Stimulated activated CD4-positive, alpha-beta T cell treated with anti-CD3 and anti-CD28 coated beads, Interleukin-12 subunit alpha, Interleukin-12 subunit beta, amount 100 ng/mL, for 48 hours (primary cell): ENCODE measurements around the gene GOLIM4.
"Not testable (repeated sequence)": the region's sequence is repeated elsewhere in the genome, so short reads cannot be mapped to it uniquely, and the experiment has no call there.

Experiments used
- DNase-seq, 3 donors: peaks; one replicate each; pipeline ENCODE4 v3.0.0-alpha.2; 2020; ENCODE audit warnings: low read depth in 2 of 3, low spot score in 1 of 3

GOLIM4 gene

GRCh38 chr3:168049367-168049974 lies 46.3 kb downstream of the GOLIM4 start:
- no peak for DNase-seq

- no peak for DNase-seq
Measured at GRCh38 chr3:168048414-168049330, 47.1 kb downstream of the GOLIM4 start.

GRCh38 chr3:168047936-168048335 lies 47.8 kb downstream of the GOLIM4 start:
- no peak for DNase-seq

GRCh38 chr3:168047190-168047795 lies 48.4 kb downstream of the GOLIM4 start:
- no peak for DNase-seq

GRCh38 chr3:168044049-168044448 lies 51.7 kb downstream of the GOLIM4 start:
- DNase-seq: no peak

- DNase-seq: no peak
Measured at GRCh38 chr3:168040607-168041208, 55.0 kb downstream of the GOLIM4 start.

GRCh38 chr3:168037020-168037419 lies 58.7 kb downstream of the GOLIM4 start:
- no peak for DNase-seq

GRCh38 chr3:168036619-168037018 lies 59.1 kb downstream of the GOLIM4 start:
- DNase-seq: no peak

- no peak for DNase-seq
Measured at GRCh38 chr3:168034152-168034928, 61.4 kb downstream of the GOLIM4 start.

- DNase-seq: no peak
Measured at GRCh38 chr3:168030577-168030976, 65.1 kb downstream of the GOLIM4 start.

GRCh38 chr3:168029705-168030104 lies 66.0 kb downstream of the GOLIM4 start:
- no peak for DNase-seq

- DNase-seq: no peak
Measured at GRCh38 chr3:168028086-168028485, 67.6 kb downstream of the GOLIM4 start.

GRCh38 chr3:168026764-168027163 lies 69.0 kb downstream of the GOLIM4 start:
- no peak for DNase-seq

GRCh38 chr3:168025076-168025475 lies 70.6 kb downstream of the GOLIM4 start:
- DNase-seq: no peak

- no peak for DNase-seq
Measured at GRCh38 chr3:168024537-168024941, 71.2 kb downstream of the GOLIM4 start.

GRCh38 chr3:168021737-168022450 lies 73.8 kb downstream of the GOLIM4 start:
- no peak for DNase-seq

- DNase-seq: not testable (repeated sequence)
Measured at GRCh38 chr3:168011280-168011679, 84.4 kb downstream of the GOLIM4 start.

GRCh38 chr3:168006584-168006983 lies 89.1 kb downstream of the GOLIM4 start:
- no peak for DNase-seq

GRCh38 chr3:168003911-168004310 lies 91.8 kb downstream of the GOLIM4 start:
- no peak for DNase-seq

- DNase-seq: no peak
Measured at GRCh38 chr3:168002786-168003368, 92.8 kb downstream of the GOLIM4 start.
